H1 (cell line): ENCODE results near the gene SLC18A3. TPM values are rescaled to one million over a fixed set of nuclear protein-coding genes. Genes with fewer than 3 reads are reported as not detected.

Experiments used
- SP2 ChIP-seq: IDR thresholded peaks from 2 replicates; pipeline ENCODE4 v1.6.1; 2012; ENCODE audit warnings: mild to moderate bottlenecking, low read length, inconsistent platforms
- polyA plus RNA-seq, 7 experiments: library from polyadenylated mRNA; depleted of rRNA in 3 of 7; stranded (reverse) in 5 of 7; unstranded in 2 of 7; fragments of >200 nt in 5 of 7; fragments of 200-250 nt in 2 of 7; gene quantifications; 1 replicate in 5 of 7; 2 replicates in 1 of 7; 4 replicates in 1 of 7; pipeline versions ENCODE4 v1.2.1 to v1.2.3, GENCODE V29; 2011 to 2013; ENCODE audit warnings: missing spikeins in 2 of 7, mixed read lengths in 2 of 7
- total RNA-seq: library from RNA; stranded (reverse); fragmentation: NEBNext Ultra II Directional; extraction: Animal tissue kit (Norgen Biotek cat#: 25700); gene quantifications from 2 replicates; pipeline ENCODE4 v1.2.1, GENCODE V29; 2021

SLC18A3 gene
- total and polyA plus RNA-seq, 2 of the 8 experiments (the other 6 are each of a cell fraction or from before 2014, with no cell fraction given) = 0.17 TPM; not detected in 1

- no peak for TF ChIP-seq SP2
Observed at GRCh38 chr10:49592726-49593563, 17.2 kb upstream of the SLC18A3 start (continued).
